Pancreas (tissue), 10 donors: Measurements from ENCODE around the gene MICB. TPM values are rescaled to one million over a fixed set of nuclear protein-coding genes. Genes with fewer than 3 reads are reported as not detected.
"Not testable (repeated sequence)": the region's sequence is repeated elsewhere in the genome, so short reads cannot be mapped to it uniquely, and the experiment has no call there.

ENCODE experiments used
- ATAC-seq, 4 donors: fragments of 200-7000 bp; cut with Tn5 transposase; one replicate each; pipeline versions ENCODE4 v1.8.0 to v1.9.1; 2020; ENCODE audit warnings: mild to moderate bottlenecking in 4 of 4, moderate library complexity in 4 of 4
- DNase-seq, 6 donors: peaks; one replicate each; pipeline ENCODE4 v3.0.0-alpha.2; 2020
- FAIRE-seq: peaks from 2 replicates; lab custom pipeline; 2012; peaks lifted over from hg19 to GRCh38; lab: Jason Lieb, UNC
- H3K27ac ChIP-seq, 4 donors: fragments of 200-600 bp; sonication (generic); 1 replicate in 3 of 4; 2 replicates in 1 of 4; pipeline versions ENCODE4 v1.5.0 to v1.8.0; 2020
- H3K27me3 ChIP-seq, 4 donors: fragments of 200-600 bp; one replicate each; pipeline ENCODE4 v1.8.0; 2021
- H3K36me3 ChIP-seq, 3 donors: fragments of 200-600 bp; sonication (generic) in 1 of 3; one replicate each; pipeline versions ENCODE4 v1.5.0 to v1.8.0; 2020 to 2021
- H3K4me1 ChIP-seq, 3 donors: fragments of 200-600 bp; one replicate each; pipeline ENCODE4 v1.8.0; 2021
- H3K4me3 ChIP-seq, 4 donors: fragments of 200-600 bp; sonication (generic) in 2 of 4; one replicate each; pipeline versions ENCODE4 v1.5.0 to v1.8.0; 2020 to 2021
- H3K9me3 ChIP-seq, 4 donors: fragments of 200-600 bp; one replicate each; pipeline ENCODE4 v1.8.0; 2021
- CTCF ChIP-seq, 4 donors: fragments of 200-600 bp; sonication (generic) in 3 of 4; IDR thresholded peaks; one replicate each; pipeline versions ENCODE4 v1.5.0 to v1.8.0; 2021; ENCODE audit warnings: antibody characterized with exemption in 4 of 4
- WGBS, 2 donors: extraction: QIAGEN DNeasy Blood & Tissue Kit; methylation state at CpG; one replicate each; pipeline ENCODE4 v1.1.7; 2013; 5-methylcytosine and 5-hydroxymethylcytosine counted together
- intact Hi-C, 3 donors: fragments of 100-400 bp; cut with DNase I; formaldehyde crosslinking; loops; one replicate each; pipeline versions ENCODE4 v1.11.1 to v1.14.2; 2022
- polyA plus RNA-seq, 2 donors: library from polyadenylated mRNA; stranded (reverse); fragments of 200-250 nt; gene quantifications; one replicate each; pipeline ENCODE4 v1.2.3, GENCODE V29; 2013
- total RNA-seq, 6 donors: library from RNA; stranded (reverse); fragmentation: NEBNext Ultra II Directional in 4 of 6; extraction: Animal tissue kit (Norgen Biotek cat#: 25700) in 4 of 6; gene quantifications; one replicate each; pipeline versions ENCODE4 v1.2.1 to v1.2.4, GENCODE V29; 2021 to 2023
- donor health status: healthy with polysubstance abuse.
- donor health status: DM: no; HTN: no; CAD: no; lungs with moderate emphysema.
- donor health status: DM: no; HTN: no; CAD: no.
- donor health status: control.
- donor health status: control.
- donor health status: Bipolar disorder and iron deficiency.
- donor health status: DM: yes; HTN: yes; CAD: no.
- donor health status: DM: no; HTN: no; CAD: no.
- donor health status: DM: no; HTN: no; CAD: no.
- donor health status: DM: yes; HTN: yes; CAD: no.

The MICB gene
- total and polyA plus RNA-seq, 8 donors = 0.23 to 1.7 (median 0.51) TPM

GRCh38 chr6:31489086-31489485, 8.9 kb upstream of the MICB start:
- TF ChIP-seq CTCF (IDR thresholded peaks at IDR 0.05) = no peak
- FAIRE-seq (no peak), ATAC-seq (no peak), DNase-seq (no peak)
- intact Hi-C loops = no loop called here
- H3K36me3 ChIP-seq = no peaks in the 10 kb centered on the region
- no peaks in the 10 kb centered on the region for H3K4me1 ChIP-seq
- H3K4me3 ChIP-seq = no peak overlapping the region
- WGBS, 2 donors = 49 to 59% methylated on average over 4 of the region's 4 CpGs
- no peaks in the 10 kb centered on the region for H3K27me3 ChIP-seq
- no peaks in the 10 kb centered on the region for H3K9me3 ChIP-seq
- H3K27ac ChIP-seq = no peak overlapping the region

- Histone ChIP-seq H3K27ac (no peak overlapping the region), H3K27me3 (no peaks in the 10 kb centered on the region), H3K9me3 (no peaks in the 10 kb centered on the region), H3K4me1 (no peaks in the 10 kb centered on the region), H3K36me3 (no peaks in the 10 kb centered on the region), H3K4me3 (no peak overlapping the region)
- ATAC-seq (no peak), DNase-seq (no peak), FAIRE-seq (no peak)
- no peak for TF ChIP-seq CTCF (IDR thresholded peaks at IDR 0.05)
- intact Hi-C loops = no loop called here
- 35 to 50% methylated on average over 14 to 16 of the region's 16 CpGs for WGBS, 2 donors
Observed at GRCh38 chr6:31490115-31490873, 7.7 kb upstream of the MICB start.

GRCh38 chr6:31493550-31493874, 4.4 kb upstream of the MICB start:
- ATAC-seq, intact Hi-C loops: not testable (repeated sequence)

GRCh38 chr6:31493875-31494694, 3.9 kb upstream of the MICB start:
- no peaks in the 10 kb centered on the region for H3K9me3 ChIP-seq

More at GRCh38 chr6:31493550-31493874, 4.4 kb upstream of the MICB start:
- H3K27me3 ChIP-seq, H3K36me3 ChIP-seq, H3K4me1 ChIP-seq, DNase-seq, H3K9me3 ChIP-seq, FAIRE-seq: not testable (repeated sequence)
- H3K27ac ChIP-seq = peak overlapping the region in 1 of 4 donors; percentile 68
- H3K4me3 ChIP-seq = peak overlapping the region in 2 of 4 donors; percentile 54 to 60
- WGBS, 2 donors = 0% methylated on average over 2 of the region's 2 CpGs

More at GRCh38 chr6:31493875-31494694, 3.9 kb upstream of the MICB start:
- ATAC-seq (peak; percentile 82 to 87 (median 85)), FAIRE-seq (no peak), DNase-seq (peak; percentile 67 to 94 (median 76))
- 1% methylated on average over 57 to 58 of the region's 58 CpGs for WGBS, 2 donors
- intact Hi-C loops = no loop called here
- no peaks in the 10 kb centered on the region for H3K27me3 ChIP-seq
- peaks cover 0 to 3% (median 0%) of the 10 kb centered on the region in 3 donors for H3K4me1 ChIP-seq
- peak overlapping the region in 2 of 4 donors; percentile 47 to 68 for H3K27ac ChIP-seq
- peak; percentile 50 to 78 (median 70) for TF ChIP-seq CTCF (IDR thresholded peaks at IDR 0.05)
- peak overlapping the region; percentile 17 to 60 (median 48) for H3K4me3 ChIP-seq
- H3K36me3 ChIP-seq = no peaks in the 10 kb centered on the region
